NCI-H526 (cell line): ENCODE results near the gene NCR1.
"Not testable (repeated sequence)": the region's sequence is repeated elsewhere in the genome, so short reads cannot be mapped to it uniquely, and the experiment has no call there.

Experiments used
- DNase-seq, 2 experiments: peaks; one replicate each; lab custom pipeline; 2025; lab: John Stamatoyannopoulos, UW

NCR1 gene

DNA sequence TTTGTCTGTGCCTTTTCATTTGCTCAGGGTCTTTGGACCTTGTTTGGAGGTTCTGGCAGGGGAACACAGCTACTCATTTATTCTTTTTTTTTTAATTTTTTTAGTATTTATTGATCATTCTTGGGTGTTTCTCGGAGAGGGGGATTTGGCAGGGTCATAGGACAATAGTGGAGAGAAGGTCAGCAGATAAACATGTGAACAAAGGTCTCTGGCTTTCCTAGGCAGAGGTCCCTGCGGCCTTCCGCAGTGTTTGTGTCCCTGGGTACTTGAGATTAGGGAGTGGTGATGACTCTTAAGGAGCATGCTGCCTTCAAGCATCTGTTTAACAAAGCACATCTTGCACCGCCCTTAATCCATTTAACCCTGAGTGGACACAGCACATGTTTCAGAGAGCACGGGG, 2.0 kb downstream of the NCR1 start:
- not testable (repeated sequence) for DNase-seq

DNA sequence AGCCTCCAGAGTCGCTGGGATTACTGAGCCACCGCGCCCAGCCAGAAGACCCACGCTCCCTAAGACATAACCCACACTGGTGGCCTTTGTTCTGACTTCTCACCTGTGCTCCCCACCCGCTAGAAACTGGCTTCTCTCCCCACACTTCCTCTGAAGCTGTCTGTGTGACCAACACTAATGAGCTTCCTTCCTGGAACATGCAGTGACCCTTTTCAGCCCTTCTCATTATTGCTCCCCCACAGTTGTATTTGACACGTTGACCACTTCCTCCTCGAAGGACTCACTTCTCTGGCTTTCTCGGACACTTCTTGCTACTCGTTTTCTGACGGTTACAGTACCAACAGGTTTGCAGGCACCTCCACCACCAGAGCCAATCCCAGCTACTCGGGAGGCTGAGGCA, 10.9 kb downstream of the NCR1 start:
- DNase-seq = no peak

DNA sequence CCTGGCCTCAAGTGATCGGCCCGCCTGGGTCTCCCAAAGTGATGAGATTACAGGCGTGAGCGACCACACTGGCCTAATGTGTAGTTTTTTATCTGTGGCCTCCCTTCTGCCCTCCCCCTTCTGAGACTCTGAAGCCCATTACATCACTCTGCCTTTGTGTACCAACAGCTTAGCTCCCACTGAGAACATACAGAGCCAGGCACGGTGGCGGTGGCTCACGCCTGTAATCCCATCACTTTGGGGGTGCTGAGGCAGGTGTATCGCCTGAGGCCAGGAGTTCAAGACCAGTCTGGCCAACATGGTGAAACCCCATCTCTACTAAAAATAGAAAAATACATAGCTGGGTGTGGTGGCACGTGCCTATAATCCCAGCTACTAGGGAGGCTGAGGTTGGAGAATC, 12.6 kb downstream of the NCR1 start:
- no peak for DNase-seq

DNA sequence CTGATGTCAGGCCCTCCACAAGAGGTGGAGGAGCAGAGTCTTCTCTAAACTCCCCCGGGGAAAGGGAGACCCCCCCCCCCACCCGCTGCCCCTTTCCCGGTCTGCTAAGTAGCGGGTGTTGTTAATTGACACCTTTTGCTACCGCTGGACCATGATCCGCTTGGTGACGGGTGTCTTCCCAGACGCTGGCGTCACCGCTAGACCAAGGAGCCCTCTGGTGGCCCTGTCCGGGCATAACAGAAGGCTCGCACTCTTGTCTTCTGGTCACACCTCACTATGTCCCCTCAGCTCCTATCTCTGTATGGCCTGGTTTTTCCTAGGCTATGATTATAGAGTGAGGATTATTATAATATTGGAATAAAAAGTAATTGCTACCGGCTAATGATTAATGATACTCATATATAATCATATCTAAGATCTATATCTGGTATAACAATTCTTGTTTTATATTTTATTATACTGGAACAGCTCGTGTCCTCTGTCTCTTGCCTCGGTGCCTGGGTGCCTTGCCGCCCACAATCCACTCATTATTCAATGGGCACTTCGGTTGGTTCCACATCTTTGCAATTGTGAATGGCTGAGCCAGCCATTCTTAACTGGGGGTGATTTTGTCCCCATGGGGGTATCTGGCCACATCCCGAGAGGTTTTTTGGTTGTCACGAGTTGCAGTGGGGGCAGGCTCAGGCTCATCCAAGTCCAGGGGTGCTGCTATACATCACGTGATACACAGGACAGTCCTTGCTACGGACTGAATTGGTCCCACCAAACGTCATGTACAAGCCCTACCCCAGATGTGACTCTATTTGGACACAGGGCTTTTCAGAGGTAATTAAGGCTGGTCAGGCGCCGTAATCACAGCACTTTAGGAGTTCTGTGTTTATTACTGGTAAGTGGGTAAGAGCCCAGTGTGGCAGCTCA, 14.0 kb downstream of the NCR1 start:
- peak in 1 of 2 experiments; percentile 27 for DNase-seq

DNA sequence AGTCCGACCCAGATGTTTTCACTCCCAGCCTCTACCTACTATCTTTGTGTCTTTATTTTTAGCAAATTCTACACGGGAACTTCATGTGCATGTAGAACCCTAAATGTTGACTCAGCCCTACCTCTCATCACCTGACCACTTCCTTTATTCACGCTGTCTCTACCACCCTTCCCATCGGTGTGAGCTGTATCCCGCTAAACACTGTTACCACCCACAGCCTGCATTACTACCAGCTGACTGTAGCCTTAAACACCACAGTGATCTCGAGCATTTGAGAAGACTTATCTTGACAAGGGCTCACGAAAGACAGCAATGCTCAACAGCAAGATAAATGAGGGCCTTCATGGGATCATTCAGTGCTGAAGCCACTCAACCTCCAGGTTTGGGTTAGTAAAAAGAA, 15.1 kb downstream of the NCR1 start:
- no peak for DNase-seq

DNA sequence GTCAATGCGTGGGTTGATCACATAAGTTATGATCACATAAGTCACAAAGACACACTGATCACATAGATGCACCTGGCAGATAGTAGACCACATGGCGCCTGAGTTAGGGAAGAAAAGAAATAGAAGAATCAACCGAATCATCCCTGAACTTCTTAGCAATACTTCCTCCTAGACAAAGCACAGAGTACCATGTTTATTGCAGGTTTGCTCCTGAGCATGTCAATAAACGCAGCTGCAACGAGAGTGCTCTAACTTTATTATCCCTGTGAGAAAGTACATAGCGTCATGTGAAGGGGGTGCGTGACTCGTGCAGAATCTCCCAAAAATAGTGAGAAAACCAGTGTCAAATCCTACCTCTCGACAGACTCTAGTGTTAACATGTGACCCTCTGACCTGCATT, 17.3 kb downstream of the NCR1 start:
- DNase-seq = no peak

DNA sequence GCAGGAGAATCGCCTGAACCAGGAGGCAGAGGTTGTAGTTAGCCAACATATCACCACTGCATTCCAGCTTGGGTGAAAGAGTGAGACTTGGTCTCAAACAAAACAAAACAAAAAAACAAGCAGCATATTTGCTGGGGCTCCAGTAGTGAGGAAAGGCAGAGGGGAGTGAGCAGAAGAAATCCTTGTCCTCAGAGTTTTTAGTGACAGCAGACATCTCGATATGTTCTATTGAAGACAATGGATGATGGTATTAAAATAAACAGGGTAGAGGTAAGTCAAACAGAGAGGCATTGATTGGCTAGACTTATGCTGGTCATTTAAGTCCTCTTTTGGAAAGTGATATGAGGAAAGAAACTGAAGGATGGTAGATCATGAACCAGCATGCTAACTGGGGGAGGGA, 22.4 kb downstream of the NCR1 start:
- no peak for DNase-seq

DNA sequence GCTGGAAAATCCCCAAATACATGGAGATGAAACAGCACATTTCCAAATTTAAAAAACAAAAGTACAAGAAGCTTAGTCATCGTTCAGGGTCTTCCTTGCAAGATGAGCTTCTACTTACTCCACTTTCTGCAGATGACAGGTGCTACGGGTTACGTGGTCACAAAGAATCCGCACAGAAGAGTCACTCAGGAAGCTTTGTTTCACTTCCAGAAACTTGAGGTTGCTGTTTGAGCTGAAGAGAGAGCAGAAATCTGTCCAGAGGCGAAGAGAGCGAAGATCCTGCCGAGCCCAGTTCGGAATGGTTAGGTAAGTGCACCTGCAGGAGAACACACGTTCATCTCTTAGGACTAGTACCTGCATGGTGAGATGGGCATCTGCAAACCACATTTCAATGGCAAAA, 32.0 kb downstream of the NCR1 start:
- DNase-seq = no peak

DNA sequence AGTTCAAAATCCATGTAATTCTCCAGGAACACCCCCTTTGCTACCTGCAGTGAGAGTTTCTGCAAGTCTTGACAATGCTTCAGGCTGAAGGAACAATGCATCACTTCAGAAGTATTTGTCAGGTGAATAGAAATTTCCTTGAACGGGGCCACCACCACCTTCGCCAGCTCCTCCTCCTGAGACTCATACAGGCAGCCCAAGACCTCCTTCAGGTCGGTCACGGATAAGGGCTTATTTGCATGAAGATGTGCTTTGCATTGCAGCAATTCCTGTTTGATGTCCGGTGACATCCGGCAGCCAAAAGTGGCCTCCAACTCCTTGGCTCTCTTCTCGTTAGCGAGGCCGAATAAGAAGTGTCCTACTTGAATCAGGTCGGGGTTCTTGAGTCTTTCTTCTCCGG, 33.0 kb downstream of the NCR1 start:
- no peak for DNase-seq

DNA sequence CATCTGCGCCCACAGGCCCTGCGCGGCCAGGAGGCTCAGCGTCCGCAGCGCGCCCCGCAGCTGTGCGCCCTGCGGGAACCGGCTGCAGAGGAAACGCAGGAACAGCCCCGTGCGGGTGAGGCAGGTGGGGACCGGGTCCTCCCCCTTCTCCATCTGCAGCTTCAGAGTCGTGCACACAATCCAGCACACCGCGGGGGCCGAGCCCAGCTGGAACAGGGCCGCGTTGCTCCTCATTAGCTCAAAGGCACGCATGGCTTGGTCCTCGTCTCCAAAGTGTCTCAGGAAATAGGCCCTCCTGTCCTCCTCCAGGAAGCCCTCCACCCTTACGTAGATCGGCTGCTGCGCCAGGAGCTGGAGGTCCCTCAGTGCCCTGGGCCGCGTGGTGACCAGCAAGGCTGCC, 33.6 kb downstream of the NCR1 start:
- not testable (repeated sequence) for DNase-seq

DNA sequence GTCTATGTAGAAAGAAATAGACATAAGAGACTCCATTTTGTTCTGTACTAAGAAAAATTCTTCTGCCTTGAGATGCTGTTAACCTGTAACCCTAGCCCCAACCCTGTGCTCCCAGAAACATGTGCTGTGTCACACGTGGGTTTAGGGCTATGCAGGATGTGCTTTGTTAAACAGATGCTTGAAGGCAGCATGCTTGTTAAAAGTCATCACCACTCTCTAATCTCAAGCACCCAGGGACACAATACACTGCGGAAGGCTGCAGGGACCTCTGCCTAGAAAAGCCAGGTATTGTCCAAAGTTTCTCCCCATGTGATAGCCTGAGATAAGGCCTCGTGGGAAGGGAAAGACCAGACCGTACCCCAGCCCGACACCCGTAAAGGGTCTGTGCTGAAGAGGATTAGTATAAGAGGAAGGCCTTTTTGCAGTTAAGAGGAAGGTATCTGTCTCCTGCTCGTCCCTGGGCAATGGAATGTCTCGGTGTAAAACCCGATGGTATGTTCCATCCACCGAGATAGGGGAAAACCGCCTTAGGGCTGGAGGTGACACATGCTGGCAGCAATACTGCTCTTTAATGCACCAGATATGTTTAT, 37.9 kb downstream of the NCR1 start:
- DNase-seq = not testable (repeated sequence)

DNA sequence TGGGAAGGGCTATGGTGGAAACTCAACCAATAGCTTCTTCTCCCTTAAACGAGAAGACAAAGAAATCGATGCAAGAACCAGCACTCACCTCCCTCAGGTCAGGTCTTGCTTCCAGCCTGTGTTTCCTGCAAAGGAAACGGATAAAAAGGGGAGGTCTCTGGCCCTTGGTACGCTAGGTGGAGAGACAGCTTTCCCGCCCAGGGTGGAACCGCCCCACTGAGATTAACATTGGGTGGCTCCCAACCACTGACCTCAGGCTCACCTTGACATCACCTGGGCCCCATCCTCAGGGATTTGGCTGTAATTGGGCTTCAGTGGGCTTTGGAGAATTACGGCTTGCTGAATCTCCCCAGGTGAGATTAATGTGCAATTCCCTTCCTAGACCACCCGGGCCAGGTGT, 41.4 kb downstream of the NCR1 start, which contains the start of gene NLRP7:
NLRP7 (minus strand) TSS at position 150 of the 400 bp plus-strand sequence.
- DNase-seq = no peak

DNA sequence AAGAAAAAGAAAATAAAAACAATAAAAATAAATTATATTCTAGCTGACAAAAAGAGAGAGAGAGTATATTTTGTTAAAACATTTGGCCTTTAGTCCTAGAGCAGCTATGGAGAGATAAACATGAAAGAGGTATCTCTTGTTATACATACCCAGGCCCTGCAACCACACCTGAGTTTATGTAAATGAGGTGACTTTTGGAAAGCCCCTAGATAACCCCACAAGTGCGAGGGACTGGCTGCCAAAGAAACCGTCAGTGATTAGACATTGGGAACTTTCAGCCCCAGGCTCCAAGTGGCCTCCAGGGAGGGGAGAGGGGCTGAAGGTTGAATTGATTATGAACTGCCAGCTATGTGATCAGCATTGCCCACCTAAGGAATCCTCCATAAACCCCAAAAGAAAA, 43.5 kb downstream of the NCR1 start:
- no peak for DNase-seq

DNA sequence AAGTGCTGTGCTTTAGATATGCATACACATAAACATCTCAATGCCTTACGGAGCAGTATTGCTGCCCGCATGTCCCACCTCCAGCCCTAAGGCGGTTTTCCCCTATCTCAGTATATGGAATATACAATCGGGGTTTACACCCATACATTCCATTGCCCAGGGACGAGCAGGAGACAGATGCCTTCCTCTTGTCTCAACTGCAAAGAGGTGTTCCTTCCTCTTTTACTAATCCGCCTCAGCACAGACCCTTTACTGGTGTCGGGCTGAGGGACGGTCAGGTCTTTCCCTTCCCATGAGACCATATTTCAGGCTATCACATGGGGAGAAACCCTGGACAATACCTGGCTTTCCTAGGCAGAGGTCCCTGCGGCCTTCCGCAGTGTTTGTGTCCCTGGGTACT, 44.6 kb downstream of the NCR1 start:
- DNase-seq = not testable (repeated sequence)

DNA sequence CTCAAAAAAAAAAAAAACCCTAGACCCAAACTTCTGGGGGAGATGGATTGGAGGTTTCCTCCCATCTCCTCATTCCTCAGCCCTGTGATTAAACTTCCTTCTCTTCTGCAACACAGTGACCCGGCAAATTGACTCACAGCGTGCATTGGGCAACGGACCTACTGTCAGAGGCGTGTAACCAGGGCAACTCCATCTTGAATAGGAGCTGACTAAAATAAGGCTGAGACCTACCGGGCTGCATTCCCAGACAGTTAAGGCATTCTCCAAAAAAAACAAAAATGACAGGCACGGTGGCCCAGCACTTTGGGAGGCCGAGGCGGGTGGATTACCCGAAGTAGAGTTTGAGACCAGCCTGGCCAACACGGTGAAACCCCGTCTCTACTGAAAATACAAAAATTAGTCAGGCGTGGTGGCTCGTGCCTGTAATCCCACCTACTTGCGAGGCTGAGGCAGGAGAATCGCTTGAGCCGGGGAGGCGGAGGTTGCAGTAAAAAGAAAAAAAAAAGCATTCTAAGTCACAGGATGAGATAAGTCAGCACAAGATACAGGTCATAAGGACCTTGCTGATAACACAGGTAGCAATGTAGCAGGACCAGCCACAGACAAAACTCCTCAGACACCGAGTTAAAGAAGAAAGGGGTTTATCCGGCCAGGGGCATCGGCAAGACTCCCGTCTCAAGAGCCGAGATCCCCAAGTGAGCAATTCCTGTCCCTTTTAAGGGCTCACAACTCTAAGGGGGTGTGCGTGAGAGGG, 46.8 kb downstream of the NCR1 start:
- no peak for DNase-seq

DNA sequence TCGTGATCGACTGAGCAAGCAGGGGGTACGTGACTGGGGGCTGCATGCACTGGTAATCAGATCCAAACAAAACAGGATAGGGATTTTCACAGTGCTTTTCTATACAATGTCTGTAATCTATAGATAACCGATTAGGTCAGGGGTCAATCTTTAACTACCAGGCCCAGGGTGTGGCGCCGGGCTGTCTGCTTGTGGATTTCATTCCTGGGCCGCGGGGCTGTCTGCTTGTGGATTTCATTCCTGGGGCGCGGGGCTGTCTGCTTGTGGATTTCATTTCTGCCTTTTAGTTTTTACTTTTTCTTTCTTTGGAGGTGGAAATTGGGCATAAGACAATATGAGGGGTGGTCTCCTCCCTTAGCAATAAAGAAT, 47.4 kb downstream of the NCR1 start:
- DNase-seq = not testable (repeated sequence)

DNA sequence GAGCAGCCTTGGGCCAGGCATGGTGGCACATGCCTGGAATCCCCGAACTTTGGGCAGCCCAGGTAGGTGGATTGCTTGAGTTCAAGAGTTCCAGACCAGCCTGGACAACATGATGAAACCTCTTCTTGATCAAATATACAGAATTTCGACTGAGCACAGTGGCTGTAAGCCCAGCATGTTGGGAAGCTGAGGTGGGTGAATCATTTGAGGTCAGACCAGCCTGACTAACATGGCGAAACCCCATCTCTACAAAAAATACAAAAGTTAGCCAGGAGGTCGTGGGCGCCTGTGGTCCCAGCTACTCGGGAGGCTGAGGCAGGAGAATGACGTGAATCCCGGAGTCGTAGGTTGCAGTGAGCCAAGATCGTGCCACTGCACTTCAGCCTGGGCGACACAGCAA, 49.4 kb downstream of the NCR1 start:
- no peak for DNase-seq

DNA sequence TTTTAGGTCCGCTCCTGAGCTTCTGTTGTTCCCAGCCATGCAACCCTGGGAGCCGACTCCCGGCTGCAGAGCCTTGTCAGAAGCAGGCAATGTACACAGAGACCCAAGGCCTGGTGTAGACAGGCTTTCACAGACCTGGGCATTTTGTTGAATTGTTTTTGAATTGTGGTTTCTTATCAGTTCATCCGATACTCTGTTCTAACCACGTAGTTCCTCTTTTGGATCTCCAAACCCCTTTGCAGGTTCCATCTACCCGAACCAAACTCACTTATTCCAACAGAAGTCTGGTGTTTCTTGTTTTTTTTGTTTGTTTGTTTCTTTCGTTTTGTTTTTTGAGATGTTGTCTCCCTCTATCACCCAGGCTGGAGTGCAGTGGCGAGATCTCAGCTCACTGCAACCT, 53.9 kb downstream of the NCR1 start:
- no peak for DNase-seq
